NCI-H128 (cell line): ENCODE results near the gene LNX1.

ENCODE experiments used
- DNase-seq: peaks from one replicate; lab custom pipeline; 2025; ENCODE audit not compliant: unreplicated experiment; lab: John Stamatoyannopoulos, UW

The LNX1 gene

DNA sequence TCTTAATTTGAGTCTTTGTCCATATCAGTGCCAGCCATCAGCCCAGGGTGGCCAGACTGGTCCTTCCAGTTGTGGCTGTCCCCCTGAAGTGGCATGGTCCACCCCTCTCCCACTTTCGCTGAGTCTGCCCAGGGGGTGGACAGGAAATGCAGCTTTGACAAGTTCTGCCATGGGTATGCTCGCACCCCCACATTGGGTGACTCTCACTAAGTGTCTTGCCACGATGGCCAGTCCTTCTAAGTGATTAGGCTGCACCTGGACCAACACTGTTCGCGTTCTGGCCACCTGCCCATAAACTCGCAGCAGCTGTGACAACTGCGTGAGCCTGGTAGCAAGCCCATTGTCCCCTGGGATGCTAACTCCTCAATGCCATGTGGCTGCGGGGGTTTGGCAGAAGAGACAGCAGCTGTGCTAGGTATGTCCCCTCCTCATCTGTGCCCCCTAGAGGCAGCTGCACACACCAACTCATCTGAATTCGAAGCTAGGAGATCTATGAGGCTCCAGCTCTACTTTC is 10.0 kb upstream of the LNX1 start:
- no peak for DNase-seq

DNA sequence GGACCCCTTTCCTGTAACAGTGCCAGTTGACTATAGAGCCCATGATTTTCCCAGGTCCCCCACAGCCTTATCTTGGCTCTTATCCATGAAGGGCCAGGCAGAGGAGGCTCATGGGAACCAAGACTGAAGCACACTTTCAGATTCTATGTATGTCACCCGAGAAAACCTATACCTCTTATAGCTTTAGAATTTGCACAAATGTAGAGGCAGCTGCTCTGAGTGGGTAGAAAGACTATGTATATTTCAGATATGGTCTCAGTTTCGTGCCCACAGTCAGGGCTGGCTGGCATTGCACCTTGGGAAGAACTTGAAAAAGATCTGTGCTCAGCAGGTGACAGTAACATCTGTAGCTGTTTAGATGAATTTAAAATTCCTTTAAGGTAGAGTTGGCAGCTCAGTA is 8.3 kb upstream of the LNX1 start:
- DNase-seq: no peak

DNA sequence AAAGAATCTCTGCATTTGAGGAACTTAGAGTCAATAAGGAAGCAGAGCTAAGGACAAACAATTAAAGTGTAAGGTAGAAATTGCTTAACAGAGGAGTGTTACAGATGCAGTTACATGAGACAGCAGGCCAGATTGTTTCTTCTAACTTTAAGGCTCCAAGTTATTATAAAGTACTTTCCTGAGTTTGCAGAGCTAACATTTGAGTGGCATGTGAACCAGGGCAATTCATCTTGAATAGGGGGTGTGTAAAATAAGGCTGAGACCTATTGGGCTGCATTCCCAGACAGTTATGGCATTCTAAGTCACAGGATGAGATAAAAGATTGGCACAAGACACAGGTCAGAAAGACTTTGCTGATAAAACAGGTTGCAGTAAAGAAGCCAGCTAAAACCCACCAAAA is 7.6 kb upstream of the LNX1 start:
- DNase-seq: no peak

DNA sequence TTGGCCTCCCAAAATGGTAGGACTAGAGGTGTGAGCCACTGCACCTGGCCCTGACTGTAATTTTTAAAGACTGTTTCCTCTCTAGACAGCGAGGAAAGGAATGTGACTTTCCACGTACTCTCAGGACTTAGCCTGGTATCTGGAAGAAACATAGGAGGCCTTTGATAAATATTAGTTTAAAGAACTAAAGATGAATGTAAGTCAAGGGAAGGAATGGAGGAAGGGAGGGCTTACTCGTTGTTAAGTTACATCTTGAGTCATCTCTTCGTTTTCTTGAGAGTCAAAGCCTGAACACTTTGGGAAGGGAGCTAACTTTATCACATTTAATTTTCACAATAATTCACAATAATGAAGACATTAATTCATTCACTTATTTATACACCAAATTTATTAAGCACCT is 7.2 kb upstream of the LNX1 start:
- no peak for DNase-seq

DNA sequence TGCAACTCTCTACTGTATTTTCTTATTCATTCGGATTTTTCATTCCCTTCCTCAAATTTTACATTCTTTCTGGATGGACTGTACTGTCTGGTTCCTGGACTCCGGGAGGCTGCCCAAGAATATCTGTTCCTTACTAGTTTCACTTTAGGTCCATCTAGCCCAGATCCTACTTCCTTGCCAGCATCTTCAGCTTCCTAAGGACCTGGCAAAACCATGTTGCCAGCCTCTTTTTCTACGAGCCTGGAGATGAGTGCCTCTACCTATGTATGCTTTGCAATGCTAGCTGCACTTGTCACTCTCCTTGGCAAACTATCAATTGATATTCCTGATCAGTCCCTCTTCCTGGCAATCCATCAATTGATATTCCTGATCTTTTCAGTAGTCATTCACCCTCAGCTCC is 5.6 kb upstream of the LNX1 start:
- DNase-seq: no peak

DNA sequence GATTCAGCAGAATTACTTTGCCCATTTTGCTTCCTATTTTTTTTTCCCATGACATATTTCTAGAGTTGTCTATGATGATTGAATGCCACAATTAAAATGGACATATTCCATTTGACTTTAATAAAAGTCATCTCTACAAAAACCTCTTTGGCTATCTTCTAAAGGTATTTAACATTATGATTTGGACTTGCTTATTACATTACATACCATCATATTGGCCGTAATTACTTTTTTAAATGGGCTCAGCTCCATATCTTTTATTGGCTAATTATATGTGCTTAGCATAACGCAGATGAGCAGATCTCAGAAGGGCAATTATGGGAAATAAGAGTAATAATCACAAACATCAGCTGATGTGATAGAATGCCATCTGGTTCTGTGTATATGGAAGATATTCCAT is 4.5 kb upstream of the LNX1 start:
- no peak for DNase-seq

DNA sequence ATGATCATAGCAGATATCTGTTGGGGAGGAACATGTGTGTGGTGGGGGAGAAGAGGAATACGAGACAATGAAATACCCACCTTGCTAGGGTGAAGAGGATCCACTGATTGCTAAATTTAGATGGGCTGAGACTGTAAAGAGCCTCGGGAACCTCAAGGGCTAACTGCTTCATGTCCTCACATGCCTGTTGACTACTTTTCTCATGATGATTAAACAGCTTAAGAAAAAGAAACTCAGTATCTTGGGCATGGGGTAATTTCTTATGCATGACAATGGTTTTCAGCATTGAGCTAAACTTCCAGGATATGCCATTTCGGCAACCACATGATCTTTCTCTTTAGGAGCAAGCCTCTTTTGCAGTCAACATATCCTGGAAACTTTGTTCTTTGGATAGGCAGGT is 3.9 kb upstream of the LNX1 start:
- no peak for DNase-seq

DNA sequence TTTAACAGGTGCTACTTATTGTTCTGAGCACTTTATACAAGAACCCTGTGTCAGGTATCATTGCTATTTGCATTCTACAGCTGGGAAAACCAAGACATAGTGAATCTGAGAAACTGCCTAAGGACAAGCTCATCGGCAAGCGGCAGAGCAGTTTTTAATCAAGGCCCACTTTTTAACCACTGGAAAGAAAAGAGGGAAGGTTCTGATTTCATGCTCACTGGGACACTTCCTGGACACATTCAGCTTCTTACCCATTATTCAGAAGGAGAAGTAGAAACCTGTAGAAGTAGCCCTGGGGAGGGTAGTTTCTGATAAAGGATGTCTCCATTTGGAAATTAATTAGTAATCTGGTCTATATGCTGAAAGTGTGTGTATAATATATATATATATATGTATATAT is 2.5 kb upstream of the LNX1 start:
- DNase-seq: no peak

DNA sequence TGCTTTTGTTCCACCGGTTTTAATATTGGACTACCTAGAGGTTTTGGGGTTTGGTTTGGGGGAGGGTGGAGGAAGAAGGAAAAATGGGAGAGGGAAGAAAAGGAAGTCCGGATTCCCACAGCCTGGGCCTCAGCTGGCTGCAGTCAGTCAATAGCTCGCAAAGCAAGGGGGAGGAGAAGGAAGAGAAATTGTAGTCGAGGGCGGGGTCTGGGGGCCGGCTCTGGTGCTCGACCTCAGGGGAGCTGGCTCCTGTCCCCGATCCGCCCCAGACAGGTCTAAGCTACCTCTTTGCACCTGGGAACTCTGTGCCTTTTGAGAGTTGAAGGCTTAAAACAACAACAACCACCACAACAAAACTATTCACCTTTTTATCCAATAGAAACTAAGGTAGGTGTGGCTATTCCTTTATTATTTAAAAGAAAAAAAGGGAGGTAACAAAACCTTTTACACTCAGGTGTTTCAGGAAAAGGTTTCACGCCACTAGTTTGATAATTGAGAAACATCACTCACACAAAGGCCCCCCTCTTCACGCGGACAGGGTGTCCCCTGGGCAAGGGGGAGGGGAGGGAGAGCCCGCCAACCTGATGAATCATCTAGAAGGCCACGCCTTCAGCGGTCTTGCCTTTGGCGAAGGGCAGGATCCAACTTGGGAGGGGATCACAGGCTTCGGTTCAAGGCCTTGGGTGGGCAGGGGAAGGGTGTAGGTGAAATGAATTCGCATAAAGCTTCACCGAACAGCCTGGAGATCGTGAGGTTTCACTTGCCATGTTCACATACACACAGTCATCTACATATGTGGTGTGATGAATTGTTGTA is 1.6 kb upstream of the LNX1 start:
- no peak for DNase-seq

DNA sequence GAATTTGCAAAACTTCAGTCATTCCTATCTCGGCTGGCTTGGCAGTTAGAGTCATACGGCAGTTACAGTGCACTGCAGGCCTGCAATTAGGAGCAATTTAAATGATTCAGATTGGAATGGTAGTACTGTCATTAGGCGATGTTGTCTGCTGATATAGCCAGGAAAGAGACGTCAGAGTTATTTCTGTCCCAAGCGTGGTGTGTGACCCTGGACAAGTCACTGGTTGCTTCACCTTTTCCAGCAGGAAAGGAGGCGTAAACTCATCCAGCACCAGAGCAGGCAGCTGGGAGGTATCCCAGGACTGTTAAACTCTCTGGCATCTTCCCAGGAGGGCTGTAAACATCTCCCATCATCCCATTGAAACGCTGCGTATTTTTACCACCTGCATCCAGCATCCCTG is 836 bp upstream of the LNX1 start:
- DNase-seq: no peak

DNA sequence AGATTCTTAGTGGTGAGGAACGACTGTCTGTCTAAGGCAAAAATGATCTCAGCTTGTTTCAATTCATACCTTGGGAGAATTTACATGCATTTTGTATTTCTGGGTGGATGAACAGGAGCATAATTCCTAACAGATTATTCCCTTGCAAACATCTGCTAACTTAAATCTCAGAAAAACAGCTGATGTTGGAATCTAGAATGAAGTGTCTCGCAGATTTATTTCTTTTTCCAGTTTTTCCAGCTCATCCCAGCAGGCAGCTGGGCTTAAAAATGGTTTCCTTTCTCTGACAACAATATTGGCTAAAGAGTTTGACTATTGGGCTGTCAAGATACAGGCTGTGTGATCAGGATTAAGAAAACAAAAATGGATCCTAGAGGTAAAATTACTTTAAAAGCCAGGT is 1.1 kb downstream of the LNX1 start:
- DNase-seq: no peak

DNA sequence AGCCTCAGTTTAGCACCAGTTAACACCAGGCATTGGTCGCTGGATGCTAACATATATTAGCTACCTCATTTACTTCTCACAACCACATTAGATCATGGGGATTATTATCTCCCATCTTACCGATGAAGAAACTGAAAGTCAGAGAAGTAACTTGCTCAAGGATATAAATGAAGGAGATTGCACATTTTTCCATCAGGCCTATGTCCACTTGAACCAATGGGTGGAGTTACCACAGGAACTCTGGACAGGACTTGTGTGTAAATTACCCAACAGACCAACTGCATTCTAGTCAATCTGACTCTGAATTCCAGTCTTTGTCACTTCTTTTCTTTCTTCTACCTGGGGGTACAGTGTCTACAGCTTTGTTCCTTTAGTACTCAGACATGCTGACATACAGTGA is 1.8 kb downstream of the LNX1 start:
- DNase-seq: no peak

DNA sequence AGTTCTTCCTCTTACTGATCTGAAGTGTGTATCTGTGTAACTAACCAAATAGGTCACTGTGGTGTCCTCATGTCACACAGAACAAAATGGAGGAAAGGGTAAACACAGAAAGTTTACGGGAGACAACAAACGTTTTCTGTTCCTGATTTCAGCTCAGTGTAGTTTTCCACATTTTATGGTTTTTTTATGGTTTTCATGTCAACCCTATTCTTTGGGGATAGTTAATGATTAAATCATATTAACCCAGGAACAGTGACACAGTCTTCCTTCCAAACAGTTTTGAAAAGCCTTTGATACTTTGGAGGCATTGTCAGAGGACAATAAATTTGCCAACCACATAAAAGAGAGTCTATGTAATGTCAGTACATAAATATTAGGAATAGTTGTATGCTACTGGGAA is 4.2 kb downstream of the LNX1 start:
- DNase-seq: no peak

DNA sequence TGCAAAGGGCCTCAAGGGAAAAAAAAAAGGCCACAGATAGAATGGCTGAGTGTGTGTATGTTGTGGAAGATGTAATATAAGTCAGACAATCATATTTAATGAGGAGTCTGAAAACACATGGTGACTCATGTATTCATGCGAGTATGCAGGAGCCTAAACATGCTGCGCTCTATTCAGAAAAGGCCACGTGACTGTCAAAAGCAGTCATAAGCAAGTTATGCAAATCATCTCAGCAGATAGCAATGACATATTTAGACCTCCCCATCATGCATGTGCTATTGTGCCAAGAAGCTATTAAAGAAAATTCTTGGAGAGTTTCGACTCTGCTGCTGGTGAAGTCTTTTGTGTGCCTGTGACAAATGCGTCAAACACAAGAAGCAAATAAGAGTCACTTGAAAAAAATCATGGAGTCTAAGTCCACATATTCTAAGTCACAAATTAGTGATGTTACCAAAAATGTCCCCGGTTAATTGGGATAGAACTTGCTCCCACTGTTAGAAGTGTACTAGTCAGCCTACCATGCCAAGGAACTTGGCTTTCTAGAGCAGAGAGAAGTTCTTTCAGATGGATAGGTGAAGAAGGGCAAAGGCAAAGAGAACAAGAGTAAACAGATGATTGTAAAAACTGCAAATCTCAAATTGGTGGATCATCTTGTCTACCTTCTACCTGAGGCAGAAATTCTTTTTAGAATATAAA is 5.0 kb downstream of the LNX1 start:
- DNase-seq: no peak

DNA sequence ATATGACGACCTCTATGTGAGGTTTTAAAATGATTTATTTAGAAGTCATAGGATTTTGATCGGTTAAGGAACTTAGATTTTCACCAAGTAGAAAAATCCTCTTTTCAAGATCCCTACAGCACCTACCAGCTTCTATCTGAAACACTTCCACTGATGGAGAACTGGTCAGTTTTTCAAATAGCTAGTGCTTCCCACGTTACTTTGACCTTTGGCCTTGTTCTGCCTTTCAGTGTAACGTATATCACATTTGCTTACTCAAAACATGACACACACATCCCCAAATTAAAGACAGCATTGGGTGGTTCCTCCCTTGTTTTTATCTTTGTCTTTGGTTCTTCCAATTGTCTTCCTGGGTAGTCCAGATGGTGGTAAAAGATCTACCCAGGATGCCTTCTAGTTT is 6.6 kb downstream of the LNX1 start:
- no peak for DNase-seq

DNA sequence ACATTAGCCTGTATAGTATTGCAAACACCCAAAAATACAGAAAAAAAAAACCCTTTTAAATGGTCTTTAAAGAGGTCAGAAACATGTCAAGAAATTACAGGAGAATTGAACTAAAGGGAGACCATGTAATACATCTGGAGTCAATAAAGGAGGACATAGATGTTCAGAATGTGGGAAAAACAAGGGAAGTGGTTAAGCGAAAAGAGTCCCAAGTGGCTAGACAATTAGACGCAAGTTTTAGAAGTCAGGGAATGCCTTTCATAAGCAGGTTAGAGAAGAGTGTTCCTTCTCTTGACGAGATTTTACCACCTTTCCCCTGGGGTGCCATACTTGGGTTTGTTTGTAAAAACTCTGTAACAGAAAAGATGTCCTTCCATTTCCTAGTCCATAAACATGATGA is 7.8 kb downstream of the LNX1 start:
- no peak for DNase-seq

DNA sequence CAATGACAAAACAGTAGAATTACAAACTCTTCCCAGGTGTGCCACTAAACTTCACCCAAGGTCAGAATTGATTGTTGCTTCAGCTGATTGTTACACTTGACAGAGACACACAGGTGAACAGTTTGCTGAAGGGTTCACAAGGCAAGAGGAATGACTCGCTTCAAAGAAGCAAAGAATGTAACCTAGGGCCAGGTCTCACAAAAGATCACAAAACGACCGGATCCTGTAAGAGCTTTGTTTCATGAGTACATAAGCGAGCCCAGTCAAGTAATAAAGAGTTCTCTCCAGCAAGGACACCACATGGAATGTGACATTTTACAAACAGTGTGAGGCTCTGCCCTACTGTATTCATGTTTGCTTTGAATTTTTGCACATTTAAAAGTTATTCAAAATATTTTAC is 9.1 kb downstream of the LNX1 start:
- DNase-seq: no peak

DNA sequence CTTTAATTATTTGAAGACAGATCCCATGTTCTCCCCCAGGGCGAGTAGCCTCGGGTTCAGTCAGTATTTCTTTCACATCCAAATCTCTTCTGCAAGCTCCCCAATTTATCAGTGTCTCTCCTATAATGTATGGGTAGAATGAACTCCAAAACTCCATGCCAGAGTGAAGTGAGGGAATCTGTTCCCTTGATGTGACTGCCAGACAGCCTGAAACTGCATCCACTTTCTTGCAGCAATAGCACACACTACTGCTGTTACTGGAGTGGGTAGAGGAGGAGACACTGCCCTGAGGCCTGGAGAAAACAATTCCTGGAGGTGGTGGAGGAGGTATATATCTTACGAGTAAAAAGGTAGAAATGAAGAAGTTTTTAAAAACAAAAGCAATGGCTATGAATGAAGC is 11.0 kb downstream of the LNX1 start:
- no peak for DNase-seq

DNA sequence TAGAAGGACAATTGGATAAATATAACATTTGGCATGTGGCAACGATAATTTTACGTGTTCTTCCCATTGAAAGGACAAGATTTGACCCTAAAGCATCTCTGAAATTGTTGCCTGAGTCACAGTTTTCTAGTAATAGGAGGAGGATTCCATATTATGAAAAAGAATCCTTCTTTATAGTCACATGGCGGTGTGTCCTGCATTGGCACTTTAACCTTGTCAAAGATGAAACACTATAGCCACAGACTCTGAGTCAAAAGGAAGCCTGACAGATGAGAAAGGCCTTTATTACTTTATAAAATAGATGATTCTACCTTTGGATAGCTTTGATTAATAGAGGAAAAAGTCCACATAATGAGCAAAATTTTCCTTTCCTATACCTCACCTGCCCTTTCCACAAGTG is 11.5 kb downstream of the LNX1 start:
- DNase-seq: no peak

DNA sequence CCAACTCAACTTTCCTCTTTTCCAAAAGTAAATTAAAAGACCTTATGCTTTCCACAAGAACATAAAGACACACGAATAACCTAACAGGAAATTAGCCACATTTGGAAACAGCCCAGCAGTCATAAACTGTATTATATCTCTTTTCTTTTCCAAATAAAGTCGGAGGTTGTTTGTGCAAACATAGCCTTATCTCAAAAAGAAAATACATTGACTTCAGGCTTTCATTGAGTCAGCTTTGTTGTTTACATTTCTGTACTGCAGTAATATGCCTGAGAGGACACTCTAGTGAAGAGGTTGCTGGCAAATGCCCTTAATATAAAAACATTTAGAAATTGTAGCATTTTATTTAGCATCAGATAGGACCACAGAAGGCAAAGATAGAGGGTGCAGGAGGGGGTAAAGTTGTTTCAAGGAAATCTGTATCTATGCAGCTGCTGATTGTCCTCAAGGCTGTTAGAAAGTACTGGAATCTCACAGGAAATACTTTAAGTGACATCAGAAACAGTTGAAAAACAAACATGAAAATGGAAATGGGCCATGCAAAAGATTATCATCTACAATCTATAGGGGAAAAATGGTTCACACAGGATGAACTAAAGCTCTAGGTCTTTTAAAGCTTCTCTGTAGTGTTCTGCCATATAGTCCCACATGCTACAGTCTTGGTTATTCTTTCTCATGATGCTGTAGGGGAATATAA is 14.5 kb downstream of the LNX1 start:
- DNase-seq: no peak

DNA sequence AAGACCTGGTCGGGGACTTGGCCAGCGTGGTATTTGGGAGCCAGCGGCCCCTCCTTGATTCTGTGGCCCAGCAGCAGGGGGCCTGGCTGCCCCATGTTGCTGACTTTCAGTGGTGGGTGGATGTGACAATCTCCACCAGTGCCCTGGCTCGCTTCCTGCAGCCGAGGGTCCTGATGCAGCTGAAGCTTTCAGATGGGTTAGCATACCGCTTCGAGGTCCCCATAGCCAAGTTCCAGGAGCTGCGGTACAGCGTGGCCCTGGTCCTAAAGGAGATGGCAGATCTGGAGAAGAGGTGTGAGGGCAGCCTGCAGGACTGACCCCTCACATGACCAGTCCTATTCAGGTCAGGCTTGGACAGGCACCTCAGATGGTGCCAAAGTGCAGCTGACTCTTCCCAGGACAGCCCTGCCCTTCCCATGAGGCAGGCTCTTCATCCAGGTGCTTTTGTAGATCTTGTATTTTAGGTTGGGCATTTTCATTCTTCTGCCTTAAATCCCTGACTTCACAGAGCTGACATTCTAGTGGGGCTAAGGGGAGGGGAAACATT is 15.1 kb downstream of the LNX1 start:
- DNase-seq: no peak

DNA sequence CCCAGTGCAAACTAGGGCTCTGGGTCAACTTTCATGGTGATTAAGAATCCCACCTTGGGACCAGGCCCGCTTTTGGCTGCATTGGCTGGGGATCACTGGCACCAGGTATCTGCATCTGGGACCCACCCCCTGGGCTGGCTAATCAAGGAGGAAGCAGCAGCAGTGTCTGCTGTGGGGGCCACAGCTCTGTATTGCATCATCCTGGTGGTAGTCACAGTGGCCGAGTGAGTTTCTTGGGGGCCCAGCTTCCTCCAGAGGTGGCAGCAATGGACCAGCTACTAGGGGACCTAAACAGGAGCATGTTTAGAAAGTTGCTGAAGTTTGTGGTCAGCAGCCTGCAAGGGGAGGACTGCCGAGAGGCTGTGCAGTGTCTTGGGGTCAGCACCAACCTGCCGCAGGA is 15.7 kb downstream of the LNX1 start:
- DNase-seq: no peak
